ENCODE data around the gene CADPS. TPM values are rescaled to one million over a fixed set of nuclear protein-coding genes. Genes with fewer than 3 reads are reported as not detected.

Gene CADPS
- total RNA-seq, 1 experiment from 2014 or later = not detected

DNA sequence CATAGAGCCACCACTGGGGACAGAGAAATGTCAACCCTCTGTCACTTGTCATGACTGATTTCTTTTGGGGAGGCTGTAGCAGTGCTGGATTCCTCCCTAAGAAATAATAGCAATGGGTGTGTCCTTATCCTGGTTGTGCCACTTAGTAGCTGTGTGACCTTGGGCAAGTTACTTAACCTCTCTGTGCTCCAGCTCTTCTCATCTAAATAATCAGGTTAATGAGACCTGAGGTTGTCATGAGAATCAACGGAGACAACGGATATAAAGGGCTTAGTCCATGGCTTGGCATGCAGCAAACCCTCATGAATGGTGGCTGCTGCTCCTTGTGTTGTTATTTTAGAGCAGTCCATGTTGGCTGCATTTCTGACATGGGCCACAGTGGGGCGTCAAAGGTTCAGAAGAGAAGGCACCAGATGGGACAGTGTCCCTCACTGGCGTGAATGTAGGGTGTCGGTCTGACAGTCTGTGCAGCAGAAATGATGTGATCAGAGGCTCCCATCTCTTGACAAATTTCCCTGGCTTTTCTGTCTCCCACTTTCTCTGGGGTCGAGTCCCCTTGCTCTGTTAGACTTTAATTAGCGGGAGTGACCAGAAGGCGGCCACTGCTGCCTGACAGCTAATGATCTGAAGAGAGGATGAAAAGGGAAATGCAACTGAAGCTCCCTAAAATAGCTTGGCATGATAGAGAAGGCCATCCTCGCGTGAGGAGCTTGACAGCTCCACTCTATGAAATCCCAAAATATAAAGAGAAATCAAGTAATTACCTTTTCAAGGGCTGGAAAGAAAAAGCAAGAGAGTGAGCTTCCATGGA lies 209.4 kb downstream of the CADPS start:
- H3K9ac ChIP-seq (ENCODE audit: low read length) = no peak overlapping the region
- CTCF ChIA-PET = interaction anchor here (0.6 to 1.0 kb wide), 2 partner anchors 12 to 961 kb away, joined by 3 read pairs; no protein-coding TSS in a partner anchor
- POLR2A ChIA-PET (ENCODE audit: unreplicated experiment) = no interaction called here

DNA sequence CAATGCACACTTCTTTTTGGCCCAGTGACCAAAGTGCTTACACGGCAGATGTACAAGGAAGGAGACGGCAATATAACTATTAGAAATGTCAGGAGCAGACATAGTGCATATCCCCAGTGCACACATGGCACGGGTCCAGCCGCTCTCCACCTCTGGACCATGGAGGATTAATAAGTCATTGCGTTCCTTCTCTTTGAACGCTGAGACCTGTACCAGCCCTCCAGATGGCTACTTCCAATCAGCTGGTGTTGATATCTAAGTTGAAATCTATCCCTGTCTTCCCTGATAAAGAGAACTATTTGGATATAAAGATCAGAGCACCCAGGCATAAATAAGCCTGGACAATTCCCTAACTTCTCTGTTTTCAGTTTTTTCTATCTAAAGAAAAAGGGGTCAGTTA lies 212.5 kb downstream of the CADPS start:
- intact Hi-C loops (cut with micrococcal nuclease) = no loop called here
- H3K9me2 ChIP-seq (replicated peaks; ENCODE audit: low read length) = no peaks in the 10 kb centered on the region
- H3K9ac ChIP-seq (ENCODE audit: low read length) = no peak overlapping the region
- no peak overlapping the region for H3K4me3 ChIP-seq (ENCODE audit: low read length)
- TF ChIP-seq, protein P1, sequence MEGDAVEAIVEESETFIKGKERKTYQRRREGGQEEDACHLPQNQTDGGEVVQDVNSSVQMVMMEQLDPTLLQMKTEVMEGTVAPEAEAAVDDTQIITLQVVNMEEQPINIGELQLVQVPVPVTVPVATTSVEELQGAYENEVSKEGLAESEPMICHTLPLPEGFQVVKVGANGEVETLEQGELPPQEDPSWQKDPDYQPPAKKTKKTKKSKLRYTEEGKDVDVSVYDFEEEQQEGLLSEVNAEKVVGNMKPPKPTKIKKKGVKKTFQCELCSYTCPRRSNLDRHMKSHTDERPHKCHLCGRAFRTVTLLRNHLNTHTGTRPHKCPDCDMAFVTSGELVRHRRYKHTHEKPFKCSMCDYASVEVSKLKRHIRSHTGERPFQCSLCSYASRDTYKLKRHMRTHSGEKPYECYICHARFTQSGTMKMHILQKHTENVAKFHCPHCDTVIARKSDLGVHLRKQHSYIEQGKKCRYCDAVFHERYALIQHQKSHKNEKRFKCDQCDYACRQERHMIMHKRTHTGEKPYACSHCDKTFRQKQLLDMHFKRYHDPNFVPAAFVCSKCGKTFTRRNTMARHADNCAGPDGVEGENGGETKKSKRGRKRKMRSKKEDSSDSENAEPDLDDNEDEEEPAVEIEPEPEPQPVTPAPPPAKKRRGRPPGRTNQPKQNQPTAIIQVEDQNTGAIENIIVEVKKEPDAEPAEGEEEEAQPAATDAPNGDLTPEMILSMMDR (conservative IDR thresholded peaks at IDR 0.05; ENCODE audit: low read depth, low read length) = no peak
- TF ChIP-seq EZH2 (IDR thresholded peaks at IDR 0.05; ENCODE audit: low read length, unreplicated experiment) = no peak
- no peak for DNase-seq
- BruUV-seq (replicated peaks) = no TSS peak
- no peaks in the 10 kb centered on the region for H3K9me3 ChIP-seq (ENCODE audit: low read length)
- H2AFZ ChIP-seq (ENCODE audit: low read length) = no peak overlapping the region
- no peaks in the 10 kb centered on the region for H4K20me1 ChIP-seq (ENCODE audit: low read length)
- H3K4me2 ChIP-seq (ENCODE audit: low read length) = no peak overlapping the region
- POLR2A ChIA-PET (ENCODE audit: unreplicated experiment) = no interaction called here
- H3K79me2 ChIP-seq (ENCODE audit: low read length) = no peaks in the 10 kb centered on the region
- CTCF ChIA-PET = no interaction called here
- H3K27me3 ChIP-seq (ENCODE audit: low read length) = no peaks in the 10 kb centered on the region
- no peak overlapping the region for H3K27ac ChIP-seq (ENCODE audit: low read length)
- no peaks in the 10 kb centered on the region for H3K36me3 ChIP-seq (ENCODE audit: low read depth, low read length)
- no peaks in the 10 kb centered on the region for H3K4me1 ChIP-seq (ENCODE audit: insufficient read depth, low read length)
- H3F3A ChIP-seq (ENCODE audit: low read length, unreplicated experiment) = no peaks in the 10 kb centered on the region
- no peak for ATAC-seq

More for the DNA sequence above, 209.4 kb downstream of the CADPS start:
- no peaks in the 10 kb centered on the region for H3K79me2 ChIP-seq (ENCODE audit: low read length)
- H2AFZ ChIP-seq (ENCODE audit: low read length) = no peak overlapping the region
- TF ChIP-seq EZH2phosphoT487 (IDR thresholded peaks at IDR 0.05; ENCODE audit: borderline replicate concordance, low read length) = no peak
- TF ChIP-seq, protein P1 (conservative IDR thresholded peaks at IDR 0.05; ENCODE audit: low read depth, low read length) = peak; percentile 75
- no TSS peak for BruUV-seq (replicated peaks)
- no peaks in the 10 kb centered on the region for H3K9me2 ChIP-seq (replicated peaks; ENCODE audit: low read length)
- no peaks in the 10 kb centered on the region for H3K36me3 ChIP-seq (ENCODE audit: low read depth, low read length)
- H3K27ac ChIP-seq (ENCODE audit: low read length) = no peak overlapping the region
- ATAC-seq = peak; percentile 90
- peak; percentile 71 for DNase-seq
- H3K9me3 ChIP-seq (ENCODE audit: low read length) = no peaks in the 10 kb centered on the region
- no peaks in the 10 kb centered on the region for H3K4me1 ChIP-seq (ENCODE audit: insufficient read depth, low read length)
- H3F3A ChIP-seq (ENCODE audit: low read length, unreplicated experiment) = no peaks in the 10 kb centered on the region
- no peaks in the 10 kb centered on the region for H3K27me3 ChIP-seq (ENCODE audit: low read length)
- intact Hi-C loops (cut with micrococcal nuclease) = loop anchor here (2.0 kb wide), 2 partner anchors 527 to 567 kb away; no protein-coding TSS in a partner anchor
- H4K20me1 ChIP-seq (ENCODE audit: low read length) = no peaks in the 10 kb centered on the region
- H3K4me3 ChIP-seq (ENCODE audit: low read length) = no peak overlapping the region
- no peak overlapping the region for H3K4me2 ChIP-seq (ENCODE audit: low read length)

DNA sequence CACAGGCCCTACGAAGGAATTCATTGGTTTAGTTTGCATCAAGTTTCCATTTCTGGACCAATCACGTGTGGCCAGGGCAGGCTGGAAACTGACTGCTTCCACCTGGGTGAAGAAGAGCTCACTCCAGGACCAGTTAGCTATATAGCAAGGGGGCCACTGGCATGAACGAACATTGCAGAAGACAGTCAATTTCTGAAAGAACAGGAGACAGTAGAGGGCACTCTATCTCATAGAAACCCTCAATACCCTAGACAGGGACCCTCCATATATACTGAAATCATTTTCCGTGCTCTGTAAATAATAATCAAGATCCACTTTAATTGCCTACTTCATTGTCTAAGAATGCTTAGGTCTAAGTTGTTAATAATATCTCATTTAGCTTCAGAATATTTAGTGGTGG lies 215.6 kb downstream of the CADPS start:
- Histone ChIP-seq H3K4me1 (ENCODE audit: insufficient read depth, low read length) (no peaks in the 10 kb centered on the region), H4K20me1 (ENCODE audit: low read length) (no peaks in the 10 kb centered on the region), H3K27me3 (ENCODE audit: low read length) (no peaks in the 10 kb centered on the region), H3K79me2 (ENCODE audit: low read length) (no peaks in the 10 kb centered on the region), H3K9me3 (ENCODE audit: low read length) (no peaks in the 10 kb centered on the region), H2AFZ (ENCODE audit: low read length) (no peak overlapping the region), H3K4me2 (ENCODE audit: low read length) (no peak overlapping the region), H3K9me2 (replicated peaks; ENCODE audit: low read length) (no peaks in the 10 kb centered on the region), H3K9ac (ENCODE audit: low read length) (no peak overlapping the region), H3K4me3 (ENCODE audit: low read length) (no peak overlapping the region), H3K36me3 (ENCODE audit: low read depth, low read length) (no peaks in the 10 kb centered on the region), H3K27ac (ENCODE audit: low read length) (no peak overlapping the region), H3F3A (ENCODE audit: low read length, unreplicated experiment) (no peaks in the 10 kb centered on the region)
- no peak; the same call in 1 of the 2 replicates for ATAC-seq
- POLR2A ChIA-PET (ENCODE audit: unreplicated experiment) = no interaction called here
- intact Hi-C loops (cut with micrococcal nuclease) = no loop called here
- BruUV-seq (replicated peaks) = no TSS peak
- no peak for DNase-seq
- CTCF ChIA-PET = interaction anchor here (0.5 kb wide), 1 partner anchor 355 kb away, joined by 5 read pairs; no protein-coding TSS in a partner anchor
- TF ChIP-seq, protein P1 (conservative IDR thresholded peaks at IDR 0.05; ENCODE audit: low read depth, low read length) = peak; percentile 30; the same call in 1 of the 2 replicates
- TF ChIP-seq EZH2phosphoT487 (IDR thresholded peaks at IDR 0.05; ENCODE audit: borderline replicate concordance, low read length) = no peak
